ENCODE results near the gene MIPOL1. TPM values are rescaled to one million over a fixed set of nuclear protein-coding genes. Genes with fewer than 3 reads are reported as not detected.

The MIPOL1 gene
- total RNA-seq, 1 experiment from 2014 or later = 15.4 TPM

DNA sequence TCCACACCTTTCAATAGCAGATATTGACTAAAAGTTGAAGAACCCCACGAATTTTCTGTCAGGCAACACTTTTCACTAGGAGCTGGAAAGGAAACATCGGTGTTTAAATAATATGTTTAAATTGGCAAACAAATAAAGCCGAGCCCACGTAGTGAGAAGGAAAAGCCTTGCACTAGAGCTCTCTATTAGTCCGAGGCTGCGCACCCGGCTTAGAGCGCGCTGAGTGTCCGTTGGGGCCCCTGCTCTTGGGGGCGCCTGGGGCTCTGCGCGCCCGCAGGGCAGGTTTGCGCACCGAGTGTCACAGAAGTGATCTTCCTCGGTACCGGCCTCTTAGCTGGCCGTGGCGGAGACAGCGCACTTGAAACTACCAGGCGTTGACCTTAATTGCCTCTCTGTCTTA lies 404.1 kb downstream of the MIPOL1 start:
- no peak for TF ChIP-seq ELF1 (IDR thresholded peaks at IDR 0.05; ENCODE audit: borderline replicate concordance, low read depth)
- ChIA-PET POLR2A (no interaction called here), CTCF (no interaction called here), RAD21 (ENCODE audit: low non-redundant PET in 1 of 2, low total read pairs in 2 of 2, uncharacterized antibody in 2 of 2, unreplicated experiment in 2 of 2) (no interaction called here)
- Histone ChIP-seq H3K27ac (ENCODE audit: low read depth, low read length) (no peak overlapping the region), H2AFZ (ENCODE audit: low read depth, low read length, poor library complexity, severe bottlenecking) (no peak overlapping the region), H3K4me3 (replicated peaks in 1 of 2; ENCODE audit: low read depth in 1 of 2, low read length in 2 of 2) (no peak overlapping the region), H3K9ac (ENCODE audit: low read length) (no peak overlapping the region), H4K20me1 (ENCODE audit: insufficient read depth) (no peaks in the 10 kb centered on the region), H3K9me3 (ENCODE audit: control insufficient read depth in 1 of 2, insufficient read depth in 1 of 2, low read depth in 1 of 2, low read length in 2 of 2) (no peaks in the 10 kb centered on the region), H3K27me3 (ENCODE audit: insufficient read depth, low read length) (peaks cover 21% of the 10 kb centered on the region; the same call in 1 of the 2 replicates), H3K9me2 (ENCODE audit: insufficient read depth) (no peaks in the 10 kb centered on the region), H3K79me2 (ENCODE audit: insufficient read depth, low read length) (no peaks in the 10 kb centered on the region), H3K36me3 (ENCODE audit: control insufficient read depth in 1 of 2, insufficient read depth in 2 of 2, low read length in 2 of 2) (no peaks in the 10 kb centered on the region), H3K4me2 (ENCODE audit: low read length) (no peak overlapping the region), H3K4me1 (ENCODE audit: control insufficient read depth in 1 of 2, insufficient read depth in 2 of 2, low read length in 2 of 2) (no peaks in the 10 kb centered on the region)
- no TSS peak for BruUV-seq (replicated peaks)
- intact Hi-C loops (cut with micrococcal nuclease) = no loop called here
- no peak for DNase-seq (ENCODE audit: low read depth, low spot score)
- no peak for ATAC-seq

Other genes with a start within 250 kb of the MIPOL1 start
- 3.5 TPM for gene SLC25A21, start 25.3 kb upstream of the MIPOL1 start, total RNA-seq (2021; ENCODE audit: unreplicated experiment)

Data from HCT116 (cell line).